Stimulated activated naive B cell treated with anti-CD40 and anti-IgM and Interleukin-4, amounts not matched to agents 10 μg/mL and 1 μg/mL and 100 μg/mL, for 72 hours (primary cell): ENCODE data around the gene NEGR1.
A peak's percentile ranks its signal among the peaks of the same experiment; 100 is the strongest.

Experiments
- ATAC-seq, 2 donors: fragments of 150-1000 bp; cut with Tn5 transposase; replicated peaks; 2 replicates each; pipeline ENCODE4 v1.10.0; 2021; ENCODE audit warnings: moderate library complexity in 1 of 2
- DNase-seq: peaks from one replicate; pipeline ENCODE4 v3.0.0; 2021
- H3K27ac Mint-ChIP-seq: one replicate; pipeline ENCODE4 v1.8.0; 2022; ENCODE audit warnings: mild to moderate bottlenecking, mixed read lengths
- H3K27me3 Mint-ChIP-seq, 2 donors: one replicate each; pipeline ENCODE4 v1.8.0; 2022; ENCODE audit warnings: mixed read lengths in 2 of 2
- H3K36me3 Mint-ChIP-seq, 2 donors: one replicate each; pipeline ENCODE4 v1.8.0; 2022; ENCODE audit warnings: mixed read lengths in 2 of 2, mild to moderate bottlenecking in 1 of 2
- H3K4me1 Mint-ChIP-seq, 2 donors: one replicate each; pipeline ENCODE4 v1.8.0; 2022; ENCODE audit warnings: mixed read lengths in 2 of 2, mild to moderate bottlenecking in 1 of 2
- H3K4me3 Mint-ChIP-seq, 2 donors: one replicate each; pipeline ENCODE4 v1.8.0; 2022; ENCODE audit warnings: mild to moderate bottlenecking in 2 of 2, mixed read lengths in 2 of 2, moderate library complexity in 1 of 2
- H3K9me3 Mint-ChIP-seq, 2 donors: one replicate each; pipeline ENCODE4 v1.8.0; 2022; ENCODE audit warnings: mixed read lengths in 2 of 2, mild to moderate bottlenecking in 1 of 2

NEGR1 gene

GRCh38 chr1:72009173-72010093 lies 272.9 kb downstream of the NEGR1 start:
- ATAC-seq (no peak), DNase-seq (no peak)
- H3K27me3 Mint-ChIP-seq, result no peaks in the 10 kb centered on the region
- no peak overlapping the region for H3K4me3 Mint-ChIP-seq
- H3K36me3 Mint-ChIP-seq, result no peaks in the 10 kb centered on the region
- H3K9me3 Mint-ChIP-seq, result no peaks in the 10 kb centered on the region
- H3K4me1 Mint-ChIP-seq, result no peaks in the 10 kb centered on the region
- no peak overlapping the region for H3K27ac Mint-ChIP-seq

DNA sequence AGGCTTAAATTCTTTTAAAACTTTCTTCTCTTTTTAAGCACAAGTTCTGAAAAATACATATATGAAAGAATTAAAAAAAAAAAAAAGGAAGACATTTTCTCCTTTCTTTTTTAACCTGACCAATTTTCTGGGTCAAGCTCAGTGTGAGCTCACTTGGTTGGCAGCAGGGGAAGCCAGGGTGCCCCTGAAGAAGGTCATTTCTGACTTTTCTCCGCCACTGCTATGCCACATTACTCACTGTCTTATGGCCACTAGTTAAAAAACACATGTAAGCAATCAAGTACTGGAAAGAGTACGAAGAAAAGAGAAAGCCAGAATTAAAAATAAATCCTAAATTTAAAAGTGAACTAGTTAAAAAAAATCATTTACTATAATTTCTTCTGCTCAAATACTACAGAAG lies 275.0 kb downstream of the NEGR1 start:
- Mint-ChIP-seq H3K36me3 (no peaks in the 10 kb centered on the region), H3K4me3 (no peak overlapping the region), H3K27ac (no peak overlapping the region), H3K9me3 (no peaks in the 10 kb centered on the region), H3K4me1 (no peaks in the 10 kb centered on the region), H3K27me3 (no peaks in the 10 kb centered on the region)
- no peak for ATAC-seq
- DNase-seq, result no peak

- Mint-ChIP-seq H3K4me1 (no peaks in the 10 kb centered on the region), H3K36me3 (no peaks in the 10 kb centered on the region), H3K9me3 (no peaks in the 10 kb centered on the region), H3K27me3 (no peaks in the 10 kb centered on the region), H3K4me3 (no peak overlapping the region), H3K27ac (no peak overlapping the region)
- ATAC-seq, result no peak
- no peak for DNase-seq
Measured at GRCh38 chr1:72006092-72006491, 276.2 kb downstream of the NEGR1 start.

DNA sequence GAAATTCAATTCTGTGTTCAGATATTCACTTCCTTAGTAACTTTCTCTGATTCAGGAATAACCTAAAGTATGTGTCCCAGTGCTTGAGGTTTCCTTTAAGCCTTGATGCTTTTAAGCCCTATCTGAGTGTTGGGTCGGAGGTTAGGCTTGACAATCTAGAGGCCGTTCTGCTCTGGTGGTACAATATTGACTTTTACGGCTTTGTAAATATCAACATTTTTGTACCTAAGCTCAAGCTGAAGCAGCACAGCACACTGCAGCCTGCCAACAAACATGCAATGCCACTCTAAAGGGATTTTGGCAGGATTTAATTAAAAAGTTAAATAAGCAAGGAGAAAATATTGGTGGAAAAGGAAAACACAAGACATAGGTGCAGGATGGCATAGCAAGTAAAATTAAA lies 279.2 kb downstream of the NEGR1 start:
- H3K4me3 Mint-ChIP-seq, result no peak overlapping the region
- DNase-seq (no peak), ATAC-seq (no peak)
- H3K9me3 Mint-ChIP-seq, result no peaks in the 10 kb centered on the region
- no peaks in the 10 kb centered on the region for H3K27me3 Mint-ChIP-seq
- H3K27ac Mint-ChIP-seq, result no peak overlapping the region
- H3K36me3 Mint-ChIP-seq, result no peaks in the 10 kb centered on the region
- no peaks in the 10 kb centered on the region for H3K4me1 Mint-ChIP-seq

DNA sequence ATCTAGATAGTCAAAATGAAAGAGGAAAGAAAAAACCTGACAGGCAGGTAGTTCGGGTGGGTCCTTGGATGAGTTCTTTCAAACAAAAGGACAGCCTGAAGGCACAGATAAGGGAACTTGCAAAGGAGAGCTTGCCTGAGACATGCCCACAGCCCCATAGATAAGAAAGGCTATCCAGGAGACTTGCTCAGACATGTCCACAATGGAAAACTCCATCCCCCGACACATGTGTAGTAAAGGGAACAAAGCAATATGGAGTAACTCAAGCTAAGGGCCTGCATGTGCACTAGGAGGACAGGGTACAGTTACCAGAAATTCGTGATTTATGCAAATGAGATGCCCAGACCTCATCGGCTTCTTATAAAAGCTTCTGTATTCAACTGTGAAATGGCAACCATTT lies 281.5 kb downstream of the NEGR1 start:
- Mint-ChIP-seq H3K9me3 (peaks cover 0 to 1% of the 10 kb centered on the region in 2 donors), H3K4me1 (no peaks in the 10 kb centered on the region)
- ATAC-seq, result no peak

GRCh38 chr1:71994646-71995045 lies 287.7 kb downstream of the NEGR1 start:
- H3K4me3 Mint-ChIP-seq, result no peak overlapping the region
- no peaks in the 10 kb centered on the region for H3K36me3 Mint-ChIP-seq
- H3K27me3 Mint-ChIP-seq, result no peaks in the 10 kb centered on the region
- no peak for DNase-seq
- no peak for ATAC-seq
- no peaks in the 10 kb centered on the region for H3K4me1 Mint-ChIP-seq
- no peak overlapping the region for H3K27ac Mint-ChIP-seq
- peaks cover 0 to 3% of the 10 kb centered on the region in 2 donors for H3K9me3 Mint-ChIP-seq

More for the DNA sequence above, 281.5 kb downstream of the NEGR1 start:
- H3K4me3 Mint-ChIP-seq, result no peak overlapping the region
- H3K36me3 Mint-ChIP-seq, result no peaks in the 10 kb centered on the region
- DNase-seq, result no peak
- no peak overlapping the region for H3K27ac Mint-ChIP-seq
- no peaks in the 10 kb centered on the region for H3K27me3 Mint-ChIP-seq

DNA sequence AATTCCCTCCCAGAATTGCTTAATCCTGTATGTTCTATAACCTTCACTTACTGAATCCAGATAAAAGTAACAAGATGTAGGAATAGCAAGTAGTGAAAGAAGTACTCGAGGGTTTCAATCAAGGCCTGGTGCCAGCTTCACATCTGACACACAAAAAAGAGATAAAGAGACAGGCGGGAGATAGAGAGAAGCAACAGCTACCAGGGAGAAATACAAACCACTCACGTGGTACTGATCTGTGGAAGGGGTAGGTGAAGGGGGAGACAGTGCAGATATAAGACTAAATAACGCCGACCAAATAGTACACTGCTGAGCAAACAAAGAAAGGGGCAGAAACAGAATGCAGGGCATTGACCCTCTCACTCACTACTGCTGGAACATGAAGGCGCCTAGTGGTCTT lies 295.2 kb downstream of the NEGR1 start:
- Mint-ChIP-seq H3K9me3 (peaks cover 0 to 2% of the 10 kb centered on the region in 2 donors), H3K4me1 (no peaks in the 10 kb centered on the region), H3K36me3 (no peaks in the 10 kb centered on the region), H3K27me3 (no peaks in the 10 kb centered on the region), H3K4me3 (no peak overlapping the region), H3K27ac (no peak overlapping the region)
- DNase-seq (no peak), ATAC-seq (no peak)

- Mint-ChIP-seq H3K36me3 (no peaks in the 10 kb centered on the region), H3K27ac (no peak overlapping the region), H3K4me1 (no peaks in the 10 kb centered on the region), H3K4me3 (no peak overlapping the region), H3K27me3 (no peaks in the 10 kb centered on the region), H3K9me3 (peaks cover 0 to 2% of the 10 kb centered on the region in 2 donors)
- ATAC-seq (no peak), DNase-seq (no peak)
Measured at GRCh38 chr1:71986160-71986559, 296.2 kb downstream of the NEGR1 start.

DNA sequence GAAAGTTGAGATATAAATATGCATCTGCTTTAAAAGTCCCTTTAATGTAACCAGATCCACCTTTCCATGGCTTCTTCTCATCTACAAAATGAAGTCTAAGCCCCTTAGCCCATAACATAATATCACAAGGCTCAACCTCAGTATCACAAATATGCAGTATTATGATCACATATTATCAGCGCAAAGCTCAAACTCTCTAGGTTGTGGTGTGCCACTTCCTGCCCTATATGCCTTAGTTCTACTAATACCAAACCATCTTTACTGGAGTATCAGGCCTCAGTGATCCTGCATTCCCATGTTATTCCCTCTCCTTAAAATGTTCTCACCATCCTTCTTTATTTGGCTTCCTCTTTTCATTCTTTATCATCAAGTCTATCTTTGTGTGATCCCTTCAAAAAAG lies 301.8 kb downstream of the NEGR1 start:
- Mint-ChIP-seq H3K27ac (no peak overlapping the region), H3K4me3 (no peak overlapping the region), H3K36me3 (no peaks in the 10 kb centered on the region), H3K4me1 (no peaks in the 10 kb centered on the region), H3K27me3 (no peaks in the 10 kb centered on the region), H3K9me3 (no peaks in the 10 kb centered on the region)
- no peak for ATAC-seq
- no peak for DNase-seq

GRCh38 chr1:71979882-71980281 lies 302.5 kb downstream of the NEGR1 start:
- ATAC-seq, result no peak
- H3K27me3 Mint-ChIP-seq, result no peaks in the 10 kb centered on the region
- DNase-seq, result no peak

DNA sequence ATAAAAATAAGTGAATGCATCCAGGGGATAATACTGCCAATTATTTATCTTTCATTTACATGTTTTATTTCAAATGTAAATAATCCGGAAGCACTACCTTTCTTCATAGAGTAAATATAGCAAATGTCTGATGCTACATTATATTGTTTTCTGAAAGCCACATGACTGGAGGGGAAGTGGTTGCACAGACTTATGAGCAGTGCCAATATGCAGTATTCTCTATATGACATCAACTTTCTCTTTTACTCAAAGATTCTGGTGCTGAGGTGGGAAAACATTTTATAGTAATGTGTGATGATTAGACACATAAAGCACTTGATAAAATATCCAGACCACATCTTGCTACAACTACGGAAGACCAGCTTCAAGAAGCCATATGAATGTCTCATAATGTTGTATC lies 314.7 kb downstream of the NEGR1 start:
- Mint-ChIP-seq H3K36me3 (no peaks in the 10 kb centered on the region), H3K27ac (no peak overlapping the region), H3K27me3 (no peaks in the 10 kb centered on the region), H3K9me3 (no peaks in the 10 kb centered on the region), H3K4me3 (no peak overlapping the region), H3K4me1 (no peaks in the 10 kb centered on the region)
- no peak for DNase-seq
- peak; percentile 47 to 78 for ATAC-seq

More at GRCh38 chr1:71979882-71980281, 302.5 kb downstream of the NEGR1 start:
- Mint-ChIP-seq H3K4me3 (no peak overlapping the region), H3K9me3 (no peaks in the 10 kb centered on the region), H3K4me1 (no peaks in the 10 kb centered on the region), H3K27ac (no peak overlapping the region), H3K36me3 (no peaks in the 10 kb centered on the region)

DNA sequence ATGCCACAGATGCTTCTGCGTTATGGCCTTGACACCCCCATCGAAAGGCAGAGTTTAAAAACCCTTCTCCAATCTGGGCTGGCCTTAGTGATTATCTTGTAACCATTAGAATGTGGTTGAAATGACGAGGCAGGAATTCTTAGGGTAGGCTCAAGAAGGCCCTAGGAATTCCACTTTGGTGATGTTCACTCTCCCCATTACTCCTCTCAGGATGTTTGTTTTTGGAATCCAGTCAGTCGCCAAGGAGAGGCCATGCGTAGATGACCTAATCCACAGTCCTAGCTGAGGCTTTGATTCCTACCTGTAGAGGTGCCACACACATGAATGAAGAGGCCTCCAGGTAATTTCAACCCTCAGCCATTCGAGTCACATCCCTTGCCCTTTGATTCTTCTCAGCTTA lies 318.2 kb downstream of the NEGR1 start:
- no peak overlapping the region for H3K4me3 Mint-ChIP-seq
- H3K27ac Mint-ChIP-seq, result no peak overlapping the region
- H3K36me3 Mint-ChIP-seq, result no peaks in the 10 kb centered on the region
- ATAC-seq, result no peak
- no peaks in the 10 kb centered on the region for H3K27me3 Mint-ChIP-seq
- DNase-seq, result no peak
- H3K4me1 Mint-ChIP-seq, result no peaks in the 10 kb centered on the region
- H3K9me3 Mint-ChIP-seq, result no peaks in the 10 kb centered on the region

DNA sequence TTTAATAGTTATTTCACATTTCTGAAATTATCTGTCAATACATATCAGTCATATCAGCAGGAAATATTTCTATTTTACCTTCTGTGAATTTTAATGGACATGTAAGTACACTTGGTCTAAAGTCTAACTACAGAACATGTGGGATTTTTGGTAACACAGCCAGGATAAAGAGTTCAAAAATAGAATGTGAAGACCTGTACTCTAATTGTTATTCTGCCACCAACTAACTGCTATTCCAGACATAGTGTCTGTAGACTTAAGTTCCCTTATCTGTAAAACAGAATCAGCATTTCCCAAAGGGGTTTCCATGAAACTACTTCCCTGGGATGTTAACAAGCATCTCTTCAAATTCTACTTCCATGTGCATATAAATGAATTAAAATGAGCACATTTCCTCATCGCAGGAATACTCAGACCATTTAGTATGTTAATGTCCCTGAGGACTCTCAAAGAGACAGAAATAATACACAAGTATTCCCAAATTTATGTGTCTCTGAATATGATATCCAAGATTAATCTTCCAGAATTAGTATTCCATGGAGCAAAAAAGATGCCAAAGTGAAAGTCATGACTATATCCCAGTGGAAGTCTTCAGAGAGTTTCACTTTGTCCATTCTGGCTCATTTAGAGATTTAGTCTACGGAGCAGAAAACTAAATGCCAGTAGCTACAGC lies 325.6 kb downstream of the NEGR1 start:
- Mint-ChIP-seq H3K27ac (no peak overlapping the region), H3K4me1 (no peaks in the 10 kb centered on the region), H3K4me3 (no peak overlapping the region), H3K36me3 (no peaks in the 10 kb centered on the region), H3K9me3 (no peaks in the 10 kb centered on the region), H3K27me3 (no peaks in the 10 kb centered on the region)
- ATAC-seq (no peak), DNase-seq (no peak)

DNA sequence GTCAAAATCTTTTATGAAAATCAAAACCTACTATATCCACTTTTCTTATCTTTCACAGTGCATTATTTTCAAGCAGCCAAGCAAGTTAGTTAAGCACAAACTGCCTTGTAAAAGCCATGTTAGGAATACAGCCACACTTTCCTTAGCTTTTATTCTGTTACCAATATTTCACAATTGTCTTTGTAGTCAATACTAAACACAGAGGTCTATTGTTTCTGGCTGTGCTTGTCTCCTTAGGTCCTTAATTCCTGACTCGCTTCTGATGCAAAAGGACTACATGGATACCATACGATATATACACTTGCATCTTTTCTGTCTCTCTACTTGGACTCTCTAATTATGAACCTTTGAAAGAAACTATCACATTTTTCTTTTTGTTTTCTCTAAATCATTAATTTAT lies 331.8 kb downstream of the NEGR1 start:
- H3K4me1 Mint-ChIP-seq, result peaks cover 0 to 4% of the 10 kb centered on the region in 2 donors
- no peaks in the 10 kb centered on the region for H3K27me3 Mint-ChIP-seq
- no peak overlapping the region for H3K4me3 Mint-ChIP-seq
- H3K9me3 Mint-ChIP-seq, result no peaks in the 10 kb centered on the region
- no peak overlapping the region for H3K27ac Mint-ChIP-seq
- H3K36me3 Mint-ChIP-seq, result no peaks in the 10 kb centered on the region
- DNase-seq, result no peak
- ATAC-seq, result no peak

GRCh38 chr1:71949681-71950080 lies 332.7 kb downstream of the NEGR1 start:
- DNase-seq (no peak), ATAC-seq (no peak)
- H3K9me3 Mint-ChIP-seq, result no peaks in the 10 kb centered on the region
- no peak overlapping the region for H3K27ac Mint-ChIP-seq
- H3K4me3 Mint-ChIP-seq, result no peak overlapping the region
- peaks cover 0 to 4% of the 10 kb centered on the region in 2 donors for H3K4me1 Mint-ChIP-seq
- no peaks in the 10 kb centered on the region for H3K36me3 Mint-ChIP-seq
- no peaks in the 10 kb centered on the region for H3K27me3 Mint-ChIP-seq
